ENCODE measurements around the gene SMAD5.

The SMAD5 gene

DNA sequence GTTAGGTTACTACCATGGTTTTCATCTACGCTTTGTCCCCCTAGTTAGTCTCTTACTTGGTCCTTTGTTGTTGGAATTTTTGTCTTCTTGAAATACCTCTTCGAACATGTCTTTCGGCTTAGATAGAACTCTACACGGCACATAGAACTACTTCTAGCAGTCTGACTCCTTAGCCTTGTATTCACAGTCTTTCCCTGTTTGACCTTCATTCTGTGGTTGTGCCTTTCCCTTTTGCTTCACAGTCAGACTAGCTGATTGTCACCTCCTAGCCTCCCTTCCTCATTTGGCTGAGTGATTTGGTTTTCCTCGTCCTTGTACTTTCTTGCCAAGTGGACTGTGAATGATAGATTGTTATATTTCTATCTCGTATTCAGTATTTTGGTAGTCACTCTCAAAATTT is 10.7 kb downstream of the SMAD5 start:
- TF ChIP-seq ZFX (IDR thresholded peaks at IDR 0.05), result no peak
- TF ChIP-seq, protein P1, sequence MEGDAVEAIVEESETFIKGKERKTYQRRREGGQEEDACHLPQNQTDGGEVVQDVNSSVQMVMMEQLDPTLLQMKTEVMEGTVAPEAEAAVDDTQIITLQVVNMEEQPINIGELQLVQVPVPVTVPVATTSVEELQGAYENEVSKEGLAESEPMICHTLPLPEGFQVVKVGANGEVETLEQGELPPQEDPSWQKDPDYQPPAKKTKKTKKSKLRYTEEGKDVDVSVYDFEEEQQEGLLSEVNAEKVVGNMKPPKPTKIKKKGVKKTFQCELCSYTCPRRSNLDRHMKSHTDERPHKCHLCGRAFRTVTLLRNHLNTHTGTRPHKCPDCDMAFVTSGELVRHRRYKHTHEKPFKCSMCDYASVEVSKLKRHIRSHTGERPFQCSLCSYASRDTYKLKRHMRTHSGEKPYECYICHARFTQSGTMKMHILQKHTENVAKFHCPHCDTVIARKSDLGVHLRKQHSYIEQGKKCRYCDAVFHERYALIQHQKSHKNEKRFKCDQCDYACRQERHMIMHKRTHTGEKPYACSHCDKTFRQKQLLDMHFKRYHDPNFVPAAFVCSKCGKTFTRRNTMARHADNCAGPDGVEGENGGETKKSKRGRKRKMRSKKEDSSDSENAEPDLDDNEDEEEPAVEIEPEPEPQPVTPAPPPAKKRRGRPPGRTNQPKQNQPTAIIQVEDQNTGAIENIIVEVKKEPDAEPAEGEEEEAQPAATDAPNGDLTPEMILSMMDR (conservative IDR thresholded peaks at IDR 0.05), result no peak
- no peak overlapping the region for H3K27ac ChIP-seq

GRCh38 chr5:136143763-136144162 is 11.1 kb downstream of the SMAD5 start:
- TF ChIP-seq ZFX (IDR thresholded peaks at IDR 0.05), result no peak
- TF ChIP-seq, protein P1 (conservative IDR thresholded peaks at IDR 0.05), result no peak
- no peak overlapping the region for H3K27ac ChIP-seq

DNA sequence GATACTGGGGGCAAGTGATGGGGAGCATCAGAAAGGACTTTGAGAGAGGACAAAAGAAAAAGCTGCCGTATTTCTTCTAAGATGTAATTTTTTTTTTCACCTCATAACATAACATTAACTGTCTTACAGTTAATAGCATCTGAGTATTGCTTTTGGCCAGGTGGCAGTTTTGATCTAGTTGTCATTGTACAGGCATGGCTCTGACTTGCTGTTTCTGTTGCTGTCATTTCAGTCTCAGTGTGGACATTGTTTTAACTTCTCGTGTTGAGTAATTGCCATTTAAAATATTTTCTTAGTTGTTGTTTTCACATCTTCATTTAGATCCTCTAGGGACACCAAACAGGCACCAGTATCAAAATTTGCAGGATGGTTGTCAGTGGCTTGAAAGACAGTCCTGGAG is 12.4 kb downstream of the SMAD5 start:
- no peak overlapping the region for H3K27ac ChIP-seq

DNA sequence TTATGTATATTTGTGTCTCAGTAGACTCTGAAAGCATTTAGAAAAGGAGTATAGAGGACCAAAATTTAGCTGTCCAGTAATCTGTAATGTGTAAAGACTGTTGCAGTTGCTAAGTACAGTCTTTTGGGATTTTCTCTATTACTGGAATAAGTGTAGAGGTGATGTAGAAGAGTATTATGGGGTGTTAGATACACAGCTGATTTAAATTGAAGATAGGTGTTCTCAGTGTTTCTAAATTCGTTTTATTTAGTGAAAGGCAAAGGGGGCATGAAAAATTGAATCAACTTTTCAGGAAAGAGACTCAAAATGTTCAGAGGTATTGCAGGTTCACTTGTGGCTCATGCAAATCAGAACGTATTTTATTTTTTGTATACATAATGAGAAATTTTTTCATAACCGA is 13.6 kb downstream of the SMAD5 start:
- TF ChIP-seq ZFX (IDR thresholded peaks at IDR 0.05), result no peak
- TF ChIP-seq, protein P1 (conservative IDR thresholded peaks at IDR 0.05), result no peak
- H3K27ac ChIP-seq, result no peak overlapping the region

More for the DNA sequence above, 12.4 kb downstream of the SMAD5 start:
- TF ChIP-seq ZFX (IDR thresholded peaks at IDR 0.05), result no peak
- TF ChIP-seq, protein P1 (conservative IDR thresholded peaks at IDR 0.05), result no peak

DNA sequence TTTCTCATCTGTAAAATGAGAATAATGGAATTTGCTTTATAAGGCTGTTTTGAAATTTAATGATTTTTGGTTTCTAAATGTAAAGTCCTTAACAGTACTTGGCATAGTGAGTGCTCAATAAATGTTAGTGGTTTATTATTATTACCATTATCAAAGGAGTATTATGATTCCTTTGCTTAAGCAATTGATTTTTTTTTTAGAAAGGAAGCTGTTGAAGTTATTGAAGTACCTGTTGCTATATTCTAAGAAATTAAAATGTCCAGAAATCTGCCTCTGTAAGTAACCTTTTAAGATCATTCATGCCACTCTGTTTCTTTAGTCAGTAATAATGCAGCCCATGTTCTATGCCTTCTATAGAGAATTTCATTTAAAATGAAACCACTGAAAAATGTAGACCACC is 15.0 kb downstream of the SMAD5 start:
- TF ChIP-seq, protein P1 (conservative IDR thresholded peaks at IDR 0.05), result no peak
- TF ChIP-seq ZFX (IDR thresholded peaks at IDR 0.05), result no peak
- H3K27ac ChIP-seq, result no peak overlapping the region

DNA sequence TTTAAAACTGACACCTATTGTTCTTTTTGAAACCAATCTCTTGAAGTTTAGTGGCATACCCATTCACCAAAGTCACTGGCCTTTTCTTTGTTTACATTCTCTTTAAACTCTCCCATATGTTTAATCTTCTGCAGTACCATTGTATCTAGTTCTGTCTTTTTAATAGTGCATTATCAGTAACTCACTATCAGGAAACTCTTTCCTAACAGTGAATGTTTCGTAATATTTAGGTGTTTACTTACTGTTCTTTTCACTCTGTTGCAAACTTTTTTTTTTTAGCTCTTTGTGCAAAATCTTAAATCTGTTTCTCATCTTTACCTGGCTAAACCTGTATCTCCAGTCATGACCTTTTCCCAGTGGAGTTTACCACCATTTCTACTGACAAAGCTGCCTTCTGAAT is 17.2 kb downstream of the SMAD5 start:
- no peak for TF ChIP-seq ZFX (IDR thresholded peaks at IDR 0.05)
- TF ChIP-seq, protein P1 (conservative IDR thresholded peaks at IDR 0.05), result no peak
- H3K27ac ChIP-seq, result no peak overlapping the region

DNA sequence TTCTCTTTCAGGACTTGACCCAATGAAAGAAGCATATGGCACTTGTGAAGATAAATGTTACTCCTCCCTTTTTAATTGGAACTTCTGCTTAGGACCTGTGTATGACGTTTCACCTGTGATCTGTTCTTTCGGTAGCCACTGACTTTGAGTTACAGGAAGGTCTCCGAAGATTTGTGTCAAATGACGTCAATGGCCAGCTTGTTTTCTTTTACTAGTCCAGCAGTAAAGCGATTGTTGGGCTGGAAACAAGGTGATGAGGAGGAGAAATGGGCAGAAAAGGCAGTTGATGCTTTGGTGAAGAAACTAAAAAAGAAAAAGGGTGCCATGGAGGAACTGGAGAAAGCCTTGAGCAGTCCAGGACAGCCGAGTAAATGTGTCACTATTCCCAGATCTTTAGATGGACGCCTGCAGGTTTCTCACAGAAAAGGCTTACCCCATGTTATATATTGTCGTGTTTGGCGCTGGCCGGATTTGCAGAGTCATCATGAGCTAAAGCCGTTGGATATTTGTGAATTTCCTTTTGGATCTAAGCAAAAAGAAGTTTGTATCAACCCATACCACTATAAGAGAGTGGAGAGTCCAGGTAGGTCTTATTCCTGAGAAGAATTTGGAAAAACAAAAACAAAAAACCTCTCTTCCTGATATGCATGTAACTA is 21.1 kb downstream of the SMAD5 start:
- no peak for TF ChIP-seq ZFX (IDR thresholded peaks at IDR 0.05)
- TF ChIP-seq, protein P1 (conservative IDR thresholded peaks at IDR 0.05), result no peak
- no peak overlapping the region for H3K27ac ChIP-seq
